D721Med (cell line): ENCODE measurements around the gene SURF6.

Experiments
- DNase-seq: peaks from one replicate; pipeline ENCODE4 v3.0.0; 2011; ENCODE audit warnings: low spot score; ENCODE audit not compliant: insufficient read length
- FAIRE-seq: peaks from 2 replicates; lab custom pipeline; 2011; peaks lifted over from hg19 to GRCh38; lab: Jason Lieb, UNC
- TF ChIP-seq, protein P1 (sequence below): IDR thresholded peaks from 2 replicates; pipeline ENCODE4 v1.5.1; 2012; ENCODE audit warnings: mild to moderate bottlenecking, control low read depth; ENCODE audit not compliant: insufficient read depth; ENCODE audit errors: missing control alignments

Gene SURF6

DNA sequence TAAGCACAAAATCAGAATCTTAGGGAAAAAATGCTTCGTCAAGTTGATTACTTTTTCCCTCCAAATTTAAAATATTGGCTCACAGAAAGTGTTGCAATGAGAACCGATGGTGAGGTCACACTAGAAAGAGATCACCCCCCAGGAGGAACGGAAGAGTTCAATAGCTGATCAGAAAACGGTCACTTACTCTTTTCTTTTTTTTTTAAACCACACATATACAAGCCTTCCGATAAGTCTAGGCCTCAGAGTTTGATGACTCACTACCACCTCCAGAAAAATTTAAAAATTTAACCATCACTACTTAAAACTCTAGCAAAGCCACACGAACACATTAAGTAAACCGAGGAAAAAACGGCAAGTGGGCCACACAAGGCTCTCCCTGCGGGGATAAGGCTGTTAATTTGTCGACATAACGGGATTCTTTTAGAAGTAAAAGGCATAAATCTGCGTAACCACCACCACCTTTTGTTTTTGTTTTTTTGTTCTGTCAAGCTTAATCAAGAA, 38.7 kb upstream of the SURF6 start:
- FAIRE-seq (no peak), DNase-seq (no peak)
- TF ChIP-seq, protein P1, sequence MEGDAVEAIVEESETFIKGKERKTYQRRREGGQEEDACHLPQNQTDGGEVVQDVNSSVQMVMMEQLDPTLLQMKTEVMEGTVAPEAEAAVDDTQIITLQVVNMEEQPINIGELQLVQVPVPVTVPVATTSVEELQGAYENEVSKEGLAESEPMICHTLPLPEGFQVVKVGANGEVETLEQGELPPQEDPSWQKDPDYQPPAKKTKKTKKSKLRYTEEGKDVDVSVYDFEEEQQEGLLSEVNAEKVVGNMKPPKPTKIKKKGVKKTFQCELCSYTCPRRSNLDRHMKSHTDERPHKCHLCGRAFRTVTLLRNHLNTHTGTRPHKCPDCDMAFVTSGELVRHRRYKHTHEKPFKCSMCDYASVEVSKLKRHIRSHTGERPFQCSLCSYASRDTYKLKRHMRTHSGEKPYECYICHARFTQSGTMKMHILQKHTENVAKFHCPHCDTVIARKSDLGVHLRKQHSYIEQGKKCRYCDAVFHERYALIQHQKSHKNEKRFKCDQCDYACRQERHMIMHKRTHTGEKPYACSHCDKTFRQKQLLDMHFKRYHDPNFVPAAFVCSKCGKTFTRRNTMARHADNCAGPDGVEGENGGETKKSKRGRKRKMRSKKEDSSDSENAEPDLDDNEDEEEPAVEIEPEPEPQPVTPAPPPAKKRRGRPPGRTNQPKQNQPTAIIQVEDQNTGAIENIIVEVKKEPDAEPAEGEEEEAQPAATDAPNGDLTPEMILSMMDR, result no peak

DNA sequence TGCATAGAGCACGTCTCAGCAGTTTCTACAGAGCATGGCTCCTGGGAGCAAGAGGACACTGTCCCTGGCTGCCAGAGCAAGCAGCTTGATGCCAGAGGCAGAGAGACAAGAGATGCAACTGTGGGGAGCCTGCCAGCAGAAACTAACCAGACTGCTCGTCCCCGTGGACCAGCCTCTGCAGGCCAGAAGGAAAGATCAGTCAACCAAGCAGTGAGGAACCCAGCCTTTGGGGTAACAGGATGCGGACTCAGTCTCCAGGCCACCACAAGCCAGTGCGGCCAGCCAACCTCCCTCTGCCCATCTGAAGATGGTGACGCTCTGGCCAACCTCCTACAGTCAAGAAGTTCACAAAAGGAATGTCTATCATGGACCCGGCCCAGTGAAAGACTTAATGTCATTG, 36.2 kb upstream of the SURF6 start:
- no peak for DNase-seq
- FAIRE-seq, result no peak
- TF ChIP-seq, protein P1, result no peak

DNA sequence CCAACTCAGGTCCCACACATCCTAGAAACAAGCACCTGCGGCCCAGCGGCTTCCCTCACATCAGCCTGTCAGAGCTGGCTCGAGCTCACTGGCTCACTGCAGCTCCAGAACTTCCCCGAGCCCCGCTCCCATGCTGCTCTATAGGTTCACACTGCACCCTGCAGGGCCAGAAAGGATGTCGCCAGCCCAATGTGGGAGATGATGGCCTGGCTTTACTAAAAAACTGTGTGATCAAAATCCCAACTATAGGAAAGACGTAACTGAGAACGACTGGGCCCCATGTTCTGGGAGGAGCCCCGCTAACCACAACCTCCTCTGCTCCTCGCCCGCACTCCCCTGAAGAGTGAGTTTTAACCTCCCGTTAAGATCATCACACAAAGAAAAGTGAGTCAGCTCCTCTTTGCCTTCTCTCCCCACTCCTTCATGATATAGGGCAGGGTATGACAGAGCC, 35.3 kb upstream of the SURF6 start:
- FAIRE-seq (no peak), DNase-seq (no peak)
- TF ChIP-seq, protein P1, result no peak

GRCh38 chr9:133370685-133371084, 34.7 kb upstream of the SURF6 start:
- DNase-seq (no peak), FAIRE-seq (no peak)
- TF ChIP-seq, protein P1, result no peak

DNA sequence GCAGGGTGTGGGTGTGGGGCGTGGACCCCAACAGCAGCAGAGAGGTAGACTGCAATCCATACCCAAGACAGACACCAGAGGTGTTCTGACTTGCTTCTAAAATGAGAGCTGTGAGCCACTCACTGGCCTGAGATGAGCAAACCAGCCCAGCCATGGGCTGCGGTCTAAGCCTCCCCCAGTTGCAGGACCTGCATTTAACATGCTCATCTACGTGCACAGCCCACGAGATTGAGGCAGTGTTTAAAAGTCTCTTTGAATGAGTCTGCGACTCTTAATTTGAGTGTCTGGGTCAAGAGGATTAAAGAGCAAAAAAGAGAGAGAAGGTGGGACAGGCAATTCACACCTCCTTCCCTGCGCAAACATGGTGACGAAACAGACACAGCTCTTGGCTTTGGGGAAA, 33.9 kb upstream of the SURF6 start:
- TF ChIP-seq, protein P1, result no peak
- FAIRE-seq (no peak), DNase-seq (no peak)

DNA sequence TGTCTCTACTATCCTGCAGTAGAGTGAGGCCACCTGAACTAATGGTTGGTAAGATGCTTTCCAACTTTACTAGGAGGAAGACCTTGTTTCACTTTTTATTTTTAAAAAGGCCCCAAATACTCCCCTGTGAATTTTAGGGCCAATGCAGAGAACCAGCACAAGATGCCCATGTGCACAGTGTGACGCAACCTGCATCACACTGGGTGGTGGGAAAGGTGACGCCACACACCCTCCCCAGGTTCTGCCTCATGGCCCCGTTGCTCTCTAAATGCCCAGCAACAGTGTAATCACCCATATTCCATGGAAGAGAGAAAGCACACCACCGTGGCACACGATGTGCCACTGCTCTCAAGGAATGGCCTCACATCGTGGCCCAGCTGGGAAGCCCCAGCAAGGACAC, 33.4 kb upstream of the SURF6 start:
- FAIRE-seq (no peak), DNase-seq (no peak)
- TF ChIP-seq, protein P1, result no peak

DNA sequence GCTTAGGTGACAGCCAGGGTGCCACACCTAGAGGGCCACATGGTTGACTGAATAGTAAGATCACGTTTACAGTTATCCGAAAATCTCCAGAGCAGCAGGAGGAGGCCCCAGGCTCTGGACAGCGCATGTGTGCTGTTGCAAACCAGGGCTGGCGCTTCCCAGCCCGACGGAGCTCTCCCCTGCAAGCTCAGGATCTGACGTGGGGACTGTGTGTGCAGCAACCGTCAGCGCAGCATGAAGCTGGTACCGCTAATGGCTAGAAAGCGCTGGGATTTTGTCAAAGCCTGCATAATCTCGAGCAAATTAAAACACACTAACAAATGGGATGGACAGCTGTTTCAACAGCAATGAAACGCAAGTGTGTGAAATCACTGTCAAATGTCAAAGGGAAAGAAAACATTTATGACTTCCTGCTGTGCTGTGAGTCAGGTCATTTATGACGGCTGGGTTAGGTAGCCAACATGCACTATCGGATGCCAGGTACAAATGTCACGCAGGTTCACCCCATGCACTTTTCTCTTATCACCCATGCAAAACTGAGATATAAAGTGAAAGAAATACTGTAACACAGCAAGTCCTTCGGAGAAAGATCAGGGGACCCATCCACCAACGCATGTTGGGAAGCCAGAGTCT, 32.4 kb upstream of the SURF6 start:
- DNase-seq, result no peak
- no peak for FAIRE-seq
- TF ChIP-seq, protein P1, result no peak
